ENCODE data around the gene TBC1D22A.
A peak's percentile ranks its signal among the peaks of the same experiment; 100 is the strongest.

DNA sequence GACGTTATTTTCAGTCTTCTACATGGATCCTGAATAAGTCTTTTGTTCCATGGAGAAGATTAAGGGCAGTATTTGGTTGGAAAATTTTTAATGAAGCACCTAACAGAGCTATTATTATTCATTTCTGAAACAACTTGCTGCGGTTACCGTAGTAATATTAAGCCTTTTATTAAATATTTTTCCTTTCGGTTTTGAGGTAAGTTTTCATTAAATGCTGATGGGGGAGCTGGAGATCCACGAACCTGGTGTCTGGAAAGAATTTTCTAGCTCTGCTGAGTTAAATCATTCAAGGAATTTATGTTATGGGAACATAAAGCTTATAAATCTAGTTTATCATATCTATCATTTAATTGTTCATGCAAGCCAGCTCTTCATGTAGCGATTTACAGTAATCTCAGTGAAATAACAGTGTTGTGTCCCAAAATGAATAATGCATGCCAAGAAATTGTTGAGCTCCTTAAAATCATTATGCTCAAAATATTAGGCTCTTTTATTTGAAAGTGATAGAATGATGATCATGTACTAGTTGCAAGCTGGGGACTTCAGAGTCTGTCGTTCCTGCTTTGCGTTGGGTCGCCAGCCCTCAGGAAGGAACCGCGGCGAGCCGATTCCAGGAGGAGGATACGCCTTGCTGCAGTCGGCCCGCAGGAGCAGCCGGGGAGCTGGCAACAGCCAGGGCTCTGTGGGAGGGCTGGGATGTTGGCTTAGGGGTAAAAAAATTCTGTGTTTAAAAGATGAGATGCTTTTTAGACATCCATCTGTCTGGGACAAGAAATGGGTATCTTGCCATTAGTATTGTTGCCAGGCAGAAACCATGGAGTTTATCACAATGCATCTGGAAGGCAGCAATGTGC, 83.1 kb downstream of the TBC1D22A start:
- peak in 4 of 5 experiments; percentile 13 to 34 (median 26) for TF ChIP-seq CTCF (IDR thresholded peaks at IDR 0.05)
- no peak for TF ChIP-seq POLR2A (IDR thresholded peaks at IDR 0.05)
- no peak for TF ChIP-seq POLR2AphosphoS5 (IDR thresholded peaks at IDR 0.05)

Data from transverse colon (tissue), 4 donors.